ENCODE data around the gene SASH1.

DNA sequence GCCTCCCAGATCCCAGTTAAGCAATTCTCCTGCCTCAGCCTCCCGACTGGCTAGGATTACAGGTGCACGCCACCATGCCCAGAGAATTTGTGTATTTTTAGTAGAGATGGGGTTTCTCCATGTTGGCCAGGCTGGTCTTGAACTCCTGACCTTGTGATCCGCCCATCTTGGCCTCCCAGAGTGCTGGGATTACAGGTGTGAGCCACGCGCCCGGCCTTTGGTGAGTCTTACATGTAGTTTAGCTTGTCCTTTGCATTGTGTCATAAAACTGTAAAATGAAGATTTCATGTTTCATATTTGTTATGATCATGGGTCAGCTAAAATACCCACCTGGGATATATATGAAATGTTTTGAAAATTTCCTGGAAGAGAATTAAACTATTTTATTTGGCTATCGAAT lies 183.5 kb downstream of the SASH1 start:
- TF ChIP-seq CTCF (conservative IDR thresholded peaks at IDR 0.05; ENCODE audit: low read depth, low read length) (no peak), EZH2phosphoT487 (IDR thresholded peaks at IDR 0.05; ENCODE audit: borderline replicate concordance, low read length) (no peak)

All from PC-3 (cell line).